ENCODE data around the gene TMEM151B. TPM values are rescaled to one million over a fixed set of nuclear protein-coding genes. Genes with fewer than 3 reads are reported as not detected.

Gene TMEM151B
- total and polyA plus RNA-seq, 2 of the 13 experiments (the other 11 are each of a cell fraction or from before 2014, with no cell fraction given) = not detected

- no peak for TF ChIP-seq THAP9 (CRISPR knock-in tag; IDR thresholded peaks at IDR 0.05; ENCODE audit: borderline replicate concordance)
- no peak for TF ChIP-seq SATB2 (CRISPR knock-in tag; IDR thresholded peaks at IDR 0.05)
- no peak for TF ChIP-seq ZNF768 (CRISPR knock-in tag; IDR thresholded peaks at IDR 0.05)
These were observed 13.9 kb downstream of the TMEM151B start (continued) for GRCh38 chr6:44284121-44284520.

GRCh38 chr6:44284867-44285266 lies 14.6 kb downstream of the TMEM151B start:
- H3K27ac ChIP-seq (ENCODE audit: extremely low read length, insufficient read depth, low read length) = no peak overlapping the region
- no peaks in the 10 kb centered on the region; the same call in 1 of the 2 replicates for H4K20me1 ChIP-seq (ENCODE audit: insufficient read depth, low read length)
- TF ChIP-seq ZNF703 (CRISPR knock-in tag; IDR thresholded peaks at IDR 0.05; ENCODE audit: borderline replicate concordance) = no peak
- TF ChIP-seq BATF2 (CRISPR knock-in tag; IDR thresholded peaks at IDR 0.05) = no peak
- TF ChIP-seq TEF (CRISPR knock-in tag; IDR thresholded peaks at IDR 0.05) = no peak
- no peak for TF ChIP-seq FOXO1 (CRISPR knock-in tag; IDR thresholded peaks at IDR 0.05)
- no peak for TF ChIP-seq ZEB1 (IDR thresholded peaks at IDR 0.05; ENCODE audit: insufficient replicate concordance, low read depth)
- TF ChIP-seq ZNF567 (CRISPR knock-in tag; IDR thresholded peaks at IDR 0.05; ENCODE audit: borderline replicate concordance) = no peak
- no peak for TF ChIP-seq EED (CRISPR knock-in tag; IDR thresholded peaks at IDR 0.05)
- TF ChIP-seq NPAS2 (CRISPR knock-in tag; IDR thresholded peaks at IDR 0.05; ENCODE audit: borderline replicate concordance) = no peak
- no peak for TF ChIP-seq SIX4 (CRISPR knock-in tag; IDR thresholded peaks at IDR 0.05)
- TF ChIP-seq ZBTB21 (CRISPR knock-in tag; IDR thresholded peaks at IDR 0.05) = no peak
- no peak for TF ChIP-seq ZNF282 (IDR thresholded peaks at IDR 0.05; ENCODE audit: partially characterized antibody)
- TF ChIP-seq ZNF138 (CRISPR knock-in tag; IDR thresholded peaks at IDR 0.05; ENCODE audit: low read depth) = no peak
- no peak overlapping the region for H2AFZ ChIP-seq (ENCODE audit: low read length)
- H3K27me3 ChIP-seq (ENCODE audit: control insufficient read depth in 1 of 2, insufficient read depth in 2 of 2, low read length in 2 of 2) = peaks cover 0 to 73% of the 10 kb centered on the region in 2 experiments; a peak in 4 of 5 replicates
- no peak overlapping the region for H3K4me2 ChIP-seq (ENCODE audit: low read depth, low read length)
- H3K9ac ChIP-seq (ENCODE audit: insufficient read depth, low read depth, low read length) = no peak overlapping the region
- intact Hi-C loops (cut with micrococcal nuclease; ENCODE audit: unreplicated experiment) = no loop called here
- DNase-seq (ENCODE audit: low spot score) (no peak), FAIRE-seq (no peak), ATAC-seq (no peak)
- WGBS (ENCODE audit: low lambda C conversion rate) = 2% methylated on average over 4 of the region's 4 CpGs
- H3K9me3 ChIP-seq (ENCODE audit: low read length) = no peaks in the 10 kb centered on the region
- ChIA-PET POLR2A (no interaction called here), CTCF (ENCODE audit: low intra/inter-chr PET ratio, low total read pairs) (no interaction called here)
- in situ Hi-C loops (cut with HindIII; ENCODE audit: extremely low pct_ligation_motif_present, low pct_unique_long_range_greater_than_20kb) = no loop called here
- no peak overlapping the region for H3K4me3 ChIP-seq (replicated peaks in 1 of 3; ENCODE audit: insufficient read depth in 1 of 3, low read depth in 2 of 3, low read length in 3 of 3)
- BruUV-seq (replicated peaks) = no TSS peak
- H3K79me2 ChIP-seq (ENCODE audit: insufficient read depth, low read length) = no peaks in the 10 kb centered on the region
- no peaks in the 10 kb centered on the region for H3K4me1 ChIP-seq (ENCODE audit: insufficient read depth, low read length)
- no peaks in the 10 kb centered on the region for H3K36me3 ChIP-seq (replicated peaks in 1 of 2; ENCODE audit: control insufficient read depth in 1 of 2, insufficient read depth in 2 of 2, low read length in 2 of 2)

Measured in HepG2 (cell line).